ENCODE results near the gene NTHL1.
"Not testable (repeated sequence)": the region's sequence is repeated elsewhere in the genome, so short reads cannot be mapped to it uniquely, and the experiment has no call there.

Gene NTHL1

DNA sequence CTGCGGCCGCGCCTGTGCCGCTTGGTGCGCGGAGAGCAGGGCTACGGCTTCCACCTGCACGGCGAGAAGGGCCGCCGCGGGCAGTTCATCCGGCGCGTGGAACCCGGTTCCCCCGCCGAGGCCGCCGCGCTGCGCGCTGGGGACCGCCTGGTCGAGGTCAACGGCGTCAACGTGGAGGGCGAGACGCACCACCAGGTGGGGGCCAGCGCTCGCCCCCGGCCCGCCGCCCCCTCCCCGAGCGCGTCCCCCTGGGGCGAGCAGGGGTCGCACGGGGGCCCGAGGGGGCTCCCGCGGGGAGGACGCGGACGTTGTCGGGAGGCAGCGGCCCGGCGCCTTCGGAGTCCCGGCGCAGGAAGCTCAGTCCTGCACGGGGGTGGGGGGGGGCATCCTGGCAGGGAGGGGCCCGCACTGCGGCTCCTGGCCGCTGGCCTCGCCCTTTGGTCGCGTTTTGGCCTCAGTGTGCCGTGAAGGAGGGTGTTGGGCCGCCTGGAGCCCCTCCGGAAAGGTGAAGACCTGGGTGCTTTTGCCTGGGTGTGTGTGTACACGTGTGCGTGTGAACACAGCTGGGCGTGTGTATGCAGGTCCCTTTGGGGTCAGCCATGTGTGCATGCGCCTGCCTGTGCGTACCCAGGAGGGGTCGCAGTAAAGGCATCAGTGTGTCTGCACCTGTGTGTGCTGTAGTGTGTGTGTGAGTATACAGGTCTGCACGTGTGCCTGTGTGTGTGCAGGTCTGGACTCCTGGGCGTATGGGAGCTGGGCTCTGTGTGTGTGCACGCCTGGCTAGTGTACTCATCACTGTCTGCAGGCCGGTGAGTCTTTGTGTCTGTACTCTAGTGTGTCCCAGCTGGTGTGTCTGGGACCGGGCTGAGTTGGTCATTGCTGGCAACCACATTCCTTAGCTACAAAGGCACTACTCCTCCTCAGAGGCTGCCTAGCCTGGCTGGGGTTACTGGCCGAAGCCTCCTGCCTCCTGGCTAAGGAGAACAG is 20.3 kb downstream of the NTHL1 start:
- no peak for DNase-seq

GRCh38 chr16:2026461-2027023 is 21.1 kb downstream of the NTHL1 start, which contains the start of gene NHERF2:
TSS of gene NHERF2 (plus strand) at chr16:2026902. CDS start at chr16:2027006, 104 bp downstream.
- DNase-seq = no peak

- no peak for DNase-seq
Measured at GRCh38 chr16:2025878-2026460, 21.7 kb downstream of the NTHL1 start.

GRCh38 chr16:2025251-2025650 is 22.4 kb downstream of the NTHL1 start:
- no peak for DNase-seq

DNA sequence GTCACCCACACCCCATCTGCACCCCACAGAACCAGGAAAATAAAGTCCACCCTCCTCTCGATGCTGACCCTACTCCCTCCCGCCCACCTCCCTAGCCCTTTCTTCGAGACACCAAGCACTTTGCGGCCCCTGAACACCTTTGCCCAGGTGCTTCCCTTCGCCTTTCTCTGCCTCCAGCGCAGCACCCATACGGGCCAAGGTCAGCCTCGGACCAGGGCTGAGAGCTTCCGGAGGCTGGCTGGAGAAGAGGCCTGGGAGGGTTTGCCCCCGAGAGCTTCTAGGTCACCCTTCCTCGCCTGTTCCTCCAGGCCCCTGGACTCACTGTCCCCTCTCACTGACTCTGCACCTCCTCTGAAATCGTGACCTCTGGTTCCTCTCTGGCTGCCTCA is 23.6 kb downstream of the NTHL1 start:
- no peak for DNase-seq

DNA sequence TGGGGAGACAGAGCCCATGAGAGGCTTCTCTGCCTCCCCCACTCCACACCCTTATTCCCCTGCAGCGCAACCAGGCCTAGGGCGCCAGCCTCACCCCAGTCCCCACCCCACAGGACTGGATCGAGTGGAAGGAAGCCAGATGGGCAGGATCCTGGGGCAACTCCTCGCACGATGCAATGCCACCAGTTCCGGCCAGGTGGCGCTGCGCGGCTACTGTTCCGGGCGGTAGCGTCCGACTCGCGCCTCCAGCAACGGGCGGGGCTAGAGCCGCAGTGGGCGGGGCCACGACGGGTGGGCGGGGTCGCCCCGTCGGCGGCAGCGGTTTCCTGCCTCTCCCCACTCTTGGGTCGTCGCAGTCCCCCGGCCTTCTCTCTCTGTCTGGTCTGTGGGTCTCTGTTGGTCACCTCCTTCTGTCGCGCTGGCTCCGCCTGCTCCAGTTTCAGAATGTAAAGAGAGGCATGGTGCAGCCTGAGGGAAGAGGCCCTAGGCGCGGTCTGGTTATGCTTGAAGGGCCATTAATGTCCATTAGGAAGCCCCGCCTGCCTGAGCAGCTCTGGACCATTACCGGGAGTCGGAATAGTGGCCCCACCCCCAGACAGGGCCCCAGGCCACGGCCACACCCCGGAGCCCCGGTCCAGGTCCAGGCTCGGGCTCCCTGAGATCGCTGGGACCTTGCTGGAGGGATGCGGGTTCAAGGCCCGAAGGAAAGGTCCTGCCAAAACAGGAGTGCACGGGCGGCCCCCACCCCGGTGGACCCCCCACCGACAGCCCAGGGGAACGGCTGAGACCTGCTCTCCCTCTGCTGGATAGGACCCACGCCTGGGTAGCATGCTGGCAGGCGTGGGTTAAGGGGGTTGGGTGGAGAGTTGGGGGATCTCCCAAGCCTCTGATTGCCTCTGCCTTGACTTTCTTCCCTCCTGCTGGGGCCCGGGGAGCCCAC is 24.3 kb downstream of the NTHL1 start:
- peak; percentile 52 to 57 for DNase-seq

DNA sequence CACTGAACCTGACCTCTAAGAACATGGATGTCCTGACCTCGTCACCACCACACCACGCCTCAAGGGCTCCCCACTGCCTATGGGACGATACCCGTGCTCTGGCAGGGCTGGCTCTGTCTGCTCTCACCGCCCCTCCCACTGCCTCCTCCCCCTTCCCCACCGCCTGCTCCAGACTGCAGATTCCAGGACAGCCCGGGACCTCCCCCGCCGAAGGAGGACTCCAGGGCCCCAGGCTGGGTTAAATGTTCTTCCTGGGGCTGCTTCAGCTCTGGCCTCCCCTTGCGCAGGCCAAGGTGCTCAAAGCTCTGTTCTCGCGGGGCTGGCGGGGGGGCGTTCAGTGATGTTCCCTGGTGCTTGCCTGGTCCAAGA is 24.9 kb downstream of the NTHL1 start:
- DNase-seq = peak; percentile 29 to 38

- DNase-seq = no peak
Measured at GRCh38 chr16:2019921-2020831, 27.5 kb downstream of the NTHL1 start.

- DNase-seq = no peak
Measured at GRCh38 chr16:2019518-2019920, 28.1 kb downstream of the NTHL1 start, which contains the start of gene NPW. TSS of gene NPW (plus strand) at chr16:2019785.

GRCh38 chr16:2016407-2016922 is 31.2 kb downstream of the NTHL1 start:
- DNase-seq = no peak

DNA sequence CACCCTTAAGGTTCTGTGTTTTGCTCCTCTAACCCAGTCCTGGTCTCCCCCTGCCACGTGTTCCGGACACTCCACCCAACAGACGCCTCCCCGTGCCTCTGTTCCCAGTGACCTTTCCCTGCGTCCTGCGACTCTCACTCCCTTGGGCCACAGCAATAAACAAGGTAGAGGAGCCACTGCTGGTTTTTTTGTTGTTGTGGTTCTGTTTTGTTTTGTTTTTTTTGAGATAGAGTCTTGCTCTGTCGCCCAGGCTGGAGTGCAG is 31.8 kb downstream of the NTHL1 start:
- no peak for DNase-seq

DNA sequence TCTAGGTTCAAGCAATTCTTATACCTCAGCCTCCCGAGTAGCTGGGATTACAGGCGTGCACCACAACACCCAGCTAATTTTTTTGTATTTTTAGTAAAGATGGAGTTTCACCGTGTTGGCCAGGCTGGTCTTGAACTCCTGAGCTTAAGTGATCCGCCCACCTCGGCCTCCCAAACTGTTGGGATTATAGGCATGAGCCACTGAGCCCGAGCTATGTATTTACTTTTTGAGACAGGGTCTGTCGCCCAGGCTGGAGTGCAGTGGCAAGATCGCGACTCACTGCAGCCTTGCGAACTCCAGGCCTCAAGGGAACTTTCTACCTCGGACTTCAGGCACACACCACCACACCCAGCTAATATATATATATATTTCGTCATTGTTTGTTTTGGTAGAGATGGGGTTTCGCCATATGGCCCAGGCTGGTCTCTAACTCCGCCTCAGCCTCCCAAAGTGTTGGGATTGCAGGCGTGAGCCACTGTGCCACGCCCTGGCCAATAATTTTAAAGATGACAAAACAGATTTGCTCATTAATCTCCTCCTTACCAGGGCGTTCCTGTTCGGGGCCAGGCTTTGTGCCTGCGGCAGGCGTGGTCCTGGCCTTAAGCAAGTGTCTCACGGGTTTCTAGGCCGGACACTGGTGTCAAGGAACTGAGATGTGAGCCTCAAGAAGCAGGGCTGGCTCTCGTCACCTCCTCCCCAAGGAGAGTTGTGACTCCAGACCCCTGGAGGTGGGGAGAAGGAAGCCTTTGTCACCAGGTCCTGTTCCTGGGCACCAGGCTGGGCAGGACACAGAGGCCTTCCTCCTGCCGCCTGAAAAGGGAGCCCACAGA is 32.3 kb downstream of the NTHL1 start:
- DNase-seq = no peak

- no peak for DNase-seq
Measured at GRCh38 chr16:2013527-2013926, 34.1 kb downstream of the NTHL1 start.

GRCh38 chr16:2011726-2012125 is 35.9 kb downstream of the NTHL1 start:
- not testable (repeated sequence) for DNase-seq

DNA sequence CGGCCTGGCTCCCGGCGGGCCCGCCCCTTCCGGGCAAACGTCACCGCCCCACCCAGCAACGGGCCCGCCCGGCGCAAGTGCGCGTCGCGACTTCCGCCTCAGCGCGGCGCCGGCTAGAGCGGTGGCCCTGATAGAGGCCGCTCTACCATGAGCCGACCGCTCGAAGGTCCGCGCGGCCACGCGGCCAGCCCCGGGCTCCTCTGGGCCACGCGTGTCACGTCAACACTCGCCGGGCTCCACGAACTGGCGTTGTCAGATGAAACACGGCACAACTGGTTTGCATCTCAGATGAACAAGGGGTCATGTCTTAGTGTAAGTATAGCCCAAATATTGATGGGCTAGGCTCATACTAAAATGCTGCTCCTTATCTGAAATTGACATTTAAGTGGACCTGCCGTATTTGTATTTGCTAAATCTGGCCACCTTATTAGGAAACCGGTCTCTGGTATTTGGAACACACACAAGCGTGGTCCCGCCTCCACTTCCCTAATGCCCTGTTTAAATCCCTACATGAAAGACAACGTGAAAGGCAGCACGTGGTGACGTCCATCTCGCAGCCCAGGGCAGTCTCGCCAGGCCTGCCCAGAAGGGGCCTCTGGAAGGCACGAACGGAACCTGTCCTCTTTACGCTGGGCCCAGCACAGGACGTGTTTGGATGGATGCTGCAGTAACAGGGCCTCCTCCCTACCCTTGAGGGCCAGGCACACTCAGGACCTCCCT is 37.7 kb downstream of the NTHL1 start, which contains the start of gene ZNF598:
ZNF598 (minus strand) TSS at position 31 of the 720 bp plus-strand sequence.
- peak; percentile 30 to 37 for DNase-seq

DNA sequence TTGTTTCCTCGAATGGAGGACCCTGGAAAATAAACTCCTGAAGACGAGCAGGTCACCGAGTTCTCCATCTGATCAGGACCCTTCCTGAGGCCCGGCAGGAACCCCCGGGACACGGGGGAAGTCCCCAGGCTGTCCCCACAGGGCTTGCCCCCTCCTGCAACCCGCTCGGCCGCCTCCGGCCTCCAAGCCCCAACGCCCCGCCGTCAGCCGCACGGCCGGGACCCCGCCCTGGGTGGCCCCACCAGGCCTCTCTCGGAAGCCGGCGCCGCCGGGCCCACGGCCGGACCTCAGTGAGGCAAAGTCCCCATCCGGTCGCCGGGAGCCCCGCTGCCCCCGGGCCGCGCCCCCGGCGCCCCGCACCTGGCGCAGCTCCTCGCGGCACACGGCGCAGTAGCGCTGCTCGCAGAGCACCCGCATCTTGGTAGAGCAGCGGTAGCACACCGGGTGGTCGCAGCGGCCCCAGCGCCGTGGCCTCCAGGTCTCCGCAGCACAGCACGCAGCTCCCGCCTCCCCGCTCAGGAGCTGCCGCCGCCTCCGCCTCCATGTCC is 38.4 kb downstream of the NTHL1 start:
- DNase-seq = no peak

DNA sequence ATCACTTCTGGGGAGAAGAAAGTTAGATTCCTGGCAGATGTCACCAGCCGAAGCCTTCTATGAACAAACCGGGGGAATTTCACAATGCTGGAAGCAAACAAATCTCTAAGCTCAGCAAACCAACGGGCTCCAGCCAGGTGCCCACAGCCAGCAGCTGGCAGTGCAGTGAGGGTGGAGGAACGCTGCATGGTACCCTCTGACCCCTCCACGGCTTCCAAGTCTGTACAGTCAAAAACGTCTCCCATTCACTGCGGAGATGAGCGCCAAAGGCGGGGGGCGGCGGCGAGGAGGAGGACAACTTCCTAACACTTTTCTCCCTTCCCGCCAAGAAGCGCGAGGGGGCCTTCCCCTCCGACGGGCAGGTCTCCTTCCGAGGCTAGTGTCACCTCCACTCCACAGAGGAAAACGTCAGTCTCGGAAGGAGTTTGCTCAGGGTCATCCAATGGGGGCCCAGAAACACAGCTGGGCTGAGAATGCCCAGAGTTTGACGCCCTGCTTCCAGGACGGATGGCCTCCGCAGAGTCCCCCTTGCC is 38.9 kb downstream of the NTHL1 start:
- no peak for DNase-seq

GRCh38 chr16:2008009-2008526 is 39.6 kb downstream of the NTHL1 start:
- DNase-seq = peak; percentile 24 to 38

All from Kasumi-1 (cell line).